Measurements from ENCODE around the gene MBD5.

MBD5 gene

GRCh38 chr2:148023861-148024260, 3.0 kb downstream of the MBD5 start:
- DNase-seq (ENCODE audit: low spot score), result no peak

GRCh38 chr2:148026573-148026972, 5.7 kb downstream of the MBD5 start:
- DNase-seq (ENCODE audit: low spot score), result no peak

GRCh38 chr2:148027822-148028221, 6.9 kb downstream of the MBD5 start:
- no peak for DNase-seq (ENCODE audit: low spot score)

DNA sequence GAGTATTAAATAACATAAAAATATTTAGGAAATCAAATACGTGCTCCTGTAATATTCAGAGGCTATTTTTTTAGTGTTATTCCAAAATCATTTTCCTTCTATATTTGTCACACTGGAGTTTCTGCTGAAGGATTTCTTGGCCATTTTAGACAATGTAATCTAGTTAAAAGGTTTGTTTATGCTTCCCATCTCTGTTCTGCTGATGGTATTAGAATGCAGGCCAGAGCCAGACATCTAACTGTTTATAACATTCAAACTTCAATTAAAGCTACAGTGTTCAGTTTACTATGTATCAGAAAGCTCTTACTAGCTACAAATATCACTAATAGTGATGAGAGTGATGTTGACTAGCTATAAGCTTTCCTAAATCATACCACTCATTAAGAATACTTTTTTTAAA, 7.9 kb downstream of the MBD5 start:
- no peak for DNase-seq (ENCODE audit: low spot score)

DNA sequence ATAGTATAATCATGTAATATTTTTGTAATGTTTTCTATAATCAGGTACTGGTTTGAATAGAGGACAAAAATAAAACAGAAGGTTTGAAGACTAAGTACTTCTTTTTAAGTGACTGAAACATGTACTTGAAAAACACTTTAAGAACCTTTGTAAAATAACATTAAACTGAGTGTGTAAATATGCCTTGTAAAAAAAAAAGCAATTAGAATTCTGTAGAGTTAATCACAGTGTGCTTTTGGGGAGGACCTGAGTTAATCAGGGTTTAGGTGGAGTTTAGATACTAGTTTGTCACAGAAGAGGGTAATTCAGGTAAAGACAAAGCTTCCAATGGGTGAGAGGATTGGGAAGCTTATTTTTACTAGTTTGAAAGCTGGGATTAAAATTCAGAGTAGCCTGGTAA, 10.3 kb downstream of the MBD5 start:
- DNase-seq (ENCODE audit: low spot score), result no peak

DNA sequence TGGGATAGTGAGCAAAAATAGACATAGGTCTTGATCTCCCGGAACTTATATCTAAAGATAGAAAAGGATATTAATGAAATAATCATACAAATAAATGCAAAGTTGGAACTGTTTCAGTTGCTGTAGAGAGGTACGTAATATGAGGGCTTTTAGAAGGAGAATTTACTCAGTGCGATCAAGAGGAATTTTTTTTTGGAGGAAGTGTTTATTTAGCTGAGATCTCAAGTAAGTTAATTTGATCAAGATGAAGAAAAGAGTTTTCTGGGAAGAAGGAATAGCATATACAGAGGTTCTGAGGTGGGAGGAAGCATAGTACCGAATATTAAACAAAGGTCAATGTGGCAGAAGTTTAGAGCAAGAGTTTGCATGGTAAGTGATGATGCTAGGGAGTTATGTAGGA, 11.3 kb downstream of the MBD5 start:
- no peak for DNase-seq (ENCODE audit: low spot score)

DNA sequence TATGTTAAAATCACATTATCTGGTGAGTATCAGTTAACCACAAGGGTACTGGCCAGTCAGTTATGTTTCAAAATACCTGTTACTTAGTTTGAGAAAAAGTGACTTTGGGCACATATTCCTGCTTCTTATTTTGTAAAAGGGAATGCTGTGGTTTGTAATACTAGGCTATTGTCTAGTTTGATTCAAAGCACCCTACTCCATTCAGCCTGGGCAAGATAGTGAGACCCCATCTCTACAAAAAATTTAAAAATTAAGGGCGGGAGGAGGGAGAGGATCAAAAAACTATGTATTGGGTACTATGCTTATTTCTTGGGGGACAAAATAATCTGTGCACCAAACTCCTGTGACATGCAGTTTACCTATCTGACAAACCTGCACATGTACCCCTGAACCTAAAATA, 18.9 kb downstream of the MBD5 start:
- no peak for DNase-seq (ENCODE audit: low spot score)

DNA sequence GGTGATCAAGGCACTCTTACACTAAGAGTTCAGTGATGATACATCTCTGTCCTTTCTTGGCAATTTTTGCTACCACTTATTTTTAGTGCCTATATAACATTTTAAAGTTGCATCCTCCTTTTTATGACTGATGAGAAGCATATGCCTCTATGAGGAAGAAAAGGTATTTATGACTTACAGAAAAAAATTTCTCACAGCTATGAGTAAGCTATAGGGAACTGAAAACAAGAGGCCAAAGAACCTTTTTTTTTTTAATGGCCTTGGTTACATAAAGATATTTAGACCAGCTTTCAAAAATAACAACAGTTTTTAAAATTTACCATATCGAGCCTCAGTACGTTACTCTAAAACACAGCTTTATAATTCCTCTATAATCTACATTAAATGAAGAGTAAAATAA, 21.3 kb downstream of the MBD5 start:
- no peak for DNase-seq (ENCODE audit: low spot score)

GRCh38 chr2:148044322-148044721, 23.4 kb downstream of the MBD5 start:
- no peak for DNase-seq (ENCODE audit: low spot score)

- no peak for DNase-seq (ENCODE audit: low spot score)
Measured at GRCh38 chr2:148046802-148047201, 25.9 kb downstream of the MBD5 start.

DNA sequence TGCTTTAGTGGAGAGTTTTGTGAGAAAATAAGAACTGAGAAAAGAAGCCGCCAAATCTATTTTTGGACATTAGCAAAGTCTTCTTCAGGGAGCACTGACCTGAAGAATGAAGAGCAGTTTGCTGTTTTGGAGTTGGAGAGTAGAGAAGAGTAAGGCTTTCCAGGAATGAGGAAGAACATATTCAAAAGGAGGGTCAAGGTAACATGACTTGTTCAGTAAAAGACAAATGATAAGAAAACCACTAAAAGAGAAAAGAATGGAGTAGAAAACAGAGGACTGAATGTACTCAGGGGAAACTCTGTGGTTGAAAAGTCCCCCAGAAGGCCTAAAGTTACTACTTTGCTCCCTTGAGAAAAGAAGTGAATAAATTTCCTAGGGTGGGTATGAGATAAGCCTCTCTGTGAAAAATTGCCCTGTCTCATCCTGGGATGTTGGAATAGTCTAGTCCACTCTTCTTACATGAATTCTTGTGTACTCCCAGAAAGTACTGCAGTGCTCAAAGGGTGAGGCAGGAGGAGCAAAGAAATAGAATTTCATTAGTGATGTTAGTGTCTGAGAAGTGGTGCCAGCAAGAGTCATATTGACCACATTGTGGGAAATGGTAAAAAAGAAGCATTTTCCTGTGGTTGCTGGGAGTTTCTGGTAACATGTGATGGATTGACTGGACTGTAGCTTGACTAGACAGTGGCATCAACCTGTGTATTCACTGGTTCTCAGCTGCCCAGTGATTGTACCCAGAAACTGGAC, 27.8 kb downstream of the MBD5 start:
- no peak for DNase-seq (ENCODE audit: low spot score)

DNA sequence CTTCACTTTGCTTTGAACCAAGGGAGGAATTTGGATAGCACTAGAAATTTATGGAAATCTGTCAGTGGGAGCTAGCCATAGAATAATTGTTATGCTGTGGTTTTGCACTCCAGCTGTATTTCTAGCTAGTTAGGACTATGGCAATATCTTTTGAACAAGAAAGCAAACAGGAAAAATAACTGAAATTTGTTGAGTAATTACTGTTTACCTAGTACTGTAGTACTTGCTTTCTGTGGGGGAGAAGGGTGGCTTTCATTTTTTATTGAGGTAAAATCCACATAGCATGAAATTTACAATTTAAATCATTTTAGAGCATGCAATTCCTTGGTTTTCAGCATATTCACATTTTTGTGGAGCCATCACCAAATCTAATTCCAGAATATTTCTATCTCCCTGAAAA, 28.4 kb downstream of the MBD5 start:
- DNase-seq (ENCODE audit: low spot score), result no peak

GRCh38 chr2:148052687-148053086, 31.8 kb downstream of the MBD5 start:
- DNase-seq (ENCODE audit: low spot score), result no peak

DNA sequence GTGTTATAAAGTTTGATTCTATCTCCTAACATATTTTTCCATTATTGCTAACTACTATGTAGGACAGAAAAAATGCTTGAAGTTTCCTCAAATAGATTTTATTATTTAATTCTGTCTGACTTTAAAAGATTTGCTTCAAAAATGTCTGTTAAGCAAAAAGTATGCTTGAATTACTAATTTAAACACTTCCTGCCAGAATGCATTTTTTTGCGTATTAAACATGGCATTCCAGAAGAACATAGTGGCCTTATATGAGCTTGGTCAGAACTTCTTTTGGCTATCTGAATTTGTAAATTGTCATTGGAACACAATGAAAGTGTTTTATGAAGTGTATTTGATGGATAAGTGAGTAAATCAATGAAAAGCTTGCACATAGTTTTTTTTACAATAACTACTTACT, 37.8 kb downstream of the MBD5 start:
- no peak for DNase-seq (ENCODE audit: low spot score)

DNA sequence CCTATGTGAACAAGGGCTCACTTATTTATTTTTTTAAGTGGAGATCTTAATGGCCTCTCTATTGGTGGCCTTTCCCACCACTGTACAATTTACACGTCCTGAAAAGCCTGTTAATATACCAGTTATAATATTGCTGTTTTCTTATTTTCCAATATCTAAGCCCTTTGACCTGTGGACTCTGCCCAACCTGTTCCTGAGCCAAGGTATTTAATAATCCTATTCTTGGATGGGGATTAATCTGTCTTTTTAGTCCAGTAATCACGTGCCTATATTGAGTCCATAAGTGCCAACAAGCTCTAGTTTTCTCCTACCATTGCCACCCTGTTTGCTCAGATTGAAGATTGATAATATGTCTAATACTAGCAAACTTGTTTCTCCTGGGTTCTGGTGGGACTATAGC, 42.7 kb downstream of the MBD5 start:
- no peak for DNase-seq (ENCODE audit: low spot score)

DNA sequence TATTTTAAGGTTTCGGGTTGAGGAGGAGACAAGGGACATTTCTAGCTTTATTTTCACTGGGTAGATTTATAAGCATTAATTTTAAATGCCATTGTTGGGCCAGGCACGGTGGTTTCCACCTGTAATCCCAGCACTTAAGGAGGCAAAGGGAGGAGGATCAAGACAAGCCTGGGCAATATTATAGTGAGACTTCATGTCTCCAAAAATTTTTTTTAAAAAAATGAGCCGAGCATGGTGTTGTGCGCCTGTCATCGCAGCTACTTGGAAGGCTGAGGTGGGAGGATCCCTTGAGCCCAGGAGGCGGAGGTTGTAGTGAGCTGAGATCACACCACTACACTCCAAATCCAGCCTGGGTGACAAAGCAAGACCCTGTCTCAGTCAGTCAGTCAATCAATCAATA, 45.0 kb downstream of the MBD5 start:
- DNase-seq (ENCODE audit: low spot score), result no peak

DNA sequence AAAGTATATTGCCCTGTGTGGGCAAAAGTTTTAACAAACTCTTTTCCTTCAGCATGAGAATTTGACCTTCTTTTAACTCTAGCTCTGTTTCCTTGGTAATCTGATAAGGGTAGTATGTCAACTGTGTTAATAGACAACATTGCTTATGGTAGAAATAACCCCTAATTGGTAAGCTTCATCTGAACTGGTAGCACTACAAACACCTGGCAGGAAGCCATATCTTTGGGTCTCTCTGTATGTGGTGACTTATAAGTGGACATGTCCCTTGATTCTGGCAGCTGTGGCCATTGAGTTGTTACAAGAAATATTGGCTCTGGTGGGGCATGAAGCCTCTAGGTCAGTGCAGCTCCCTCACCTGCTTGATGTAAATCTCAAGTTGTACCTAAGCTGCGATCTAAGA, 46.9 kb downstream of the MBD5 start:
- DNase-seq (ENCODE audit: low spot score), result peak; percentile 24

GRCh38 chr2:148071351-148071750, 50.5 kb downstream of the MBD5 start:
- DNase-seq (ENCODE audit: low spot score), result no peak

DNA sequence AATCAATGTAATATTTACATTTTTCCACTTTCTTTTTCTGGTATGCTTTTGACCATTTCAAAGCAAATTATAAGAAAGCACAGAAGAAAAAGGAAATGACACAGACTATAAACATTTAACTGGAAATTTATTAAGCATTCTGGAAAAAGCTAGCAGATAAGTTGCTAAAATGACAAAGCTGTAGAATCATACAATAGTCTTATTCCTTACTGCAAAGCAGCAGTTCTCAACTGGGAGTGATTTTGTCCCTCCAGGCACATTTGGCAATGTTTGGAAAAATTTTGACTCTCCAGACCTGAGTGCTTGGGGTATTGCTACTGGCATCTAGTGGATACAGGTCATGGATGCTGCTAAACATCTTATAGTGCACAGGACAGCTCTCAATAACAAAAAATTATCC, 75.1 kb downstream of the MBD5 start:
- no peak for DNase-seq (ENCODE audit: low spot score)

DNA sequence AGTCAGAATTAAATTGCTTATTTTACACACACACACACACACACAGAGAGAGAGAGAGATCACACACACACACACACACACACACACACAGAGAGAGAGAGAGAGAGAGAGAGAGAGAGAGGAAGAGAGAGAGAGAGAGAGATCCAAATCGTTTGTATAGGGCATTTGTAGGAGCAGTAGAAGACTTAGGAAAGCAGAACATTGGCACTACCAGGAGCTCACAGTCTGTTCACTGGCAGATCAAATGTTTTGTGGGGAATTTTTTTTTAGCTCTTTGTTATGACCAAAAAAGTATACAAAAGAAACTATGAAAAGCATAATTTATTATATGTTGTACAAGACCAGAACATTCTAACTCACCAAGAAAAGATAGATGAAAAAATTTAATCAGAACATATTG, 81.8 kb downstream of the MBD5 start:
- no peak for DNase-seq (ENCODE audit: low spot score)

- no peak for DNase-seq (ENCODE audit: low spot score)
Measured at GRCh38 chr2:148103946-148104345, 83.1 kb downstream of the MBD5 start.

- no peak for DNase-seq (ENCODE audit: low spot score)
Measured at GRCh38 chr2:148106331-148106730, 85.4 kb downstream of the MBD5 start.

DNA sequence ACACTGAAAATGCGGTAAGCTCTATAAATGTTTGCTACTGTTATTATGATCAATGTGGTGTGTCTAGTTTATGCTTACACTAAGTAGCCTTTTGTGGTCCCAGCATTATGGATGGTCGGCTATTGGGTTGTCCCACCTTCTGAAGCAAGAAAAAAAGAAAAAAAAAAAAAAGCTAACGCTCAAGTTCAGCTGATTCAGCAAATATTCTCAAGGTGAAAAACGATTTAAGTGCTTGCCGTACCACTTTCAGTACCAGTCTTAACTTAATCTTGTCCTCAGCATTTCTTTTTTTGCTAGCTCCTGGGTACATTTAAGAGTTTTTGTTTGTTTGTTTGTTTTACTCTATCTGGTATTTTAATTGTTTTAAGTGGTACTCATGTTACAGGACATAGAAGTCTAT, 87.5 kb downstream of the MBD5 start:
- DNase-seq (ENCODE audit: low spot score), result no peak

GRCh38 chr2:148110184-148110583, 89.3 kb downstream of the MBD5 start:
- no peak for DNase-seq (ENCODE audit: low spot score)

DNA sequence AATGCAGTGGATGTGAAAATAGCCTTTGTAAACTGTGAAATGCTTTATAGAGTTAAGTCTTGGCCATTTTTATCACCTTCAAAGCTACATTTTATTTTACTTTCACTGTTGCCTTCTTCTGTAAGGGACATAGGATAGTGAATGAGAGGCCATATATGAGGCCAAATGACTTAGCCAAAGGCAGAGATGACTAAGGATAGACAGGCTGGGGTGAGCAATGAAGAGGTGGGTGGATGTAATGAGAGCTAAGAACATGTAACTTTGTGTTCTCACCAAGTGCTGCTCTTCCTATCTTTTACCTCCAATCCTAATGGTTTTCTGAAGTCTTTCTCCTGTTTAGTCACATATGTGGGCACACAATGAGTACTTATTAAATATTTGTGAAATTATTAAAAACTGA, 101.9 kb downstream of the MBD5 start:
- DNase-seq (ENCODE audit: low spot score), result no peak

Data from hematopoietic multipotent progenitor cell treated with erythropoietin and hydrocortisone succinate and interleukin-3 and kit ligand, for 15 days (in vitro differentiated cells).